Hematopoietic multipotent progenitor cell treated with erythropoietin and hydrocortisone succinate and interleukin-3 and kit ligand, for 6 days (in vitro differentiated cells): ENCODE data around the gene AP3S1.

ENCODE experiments used
- DNase-seq: peaks from one replicate; pipeline ENCODE4 v3.0.0-alpha.2; 2015

Gene AP3S1

GRCh38 chr5:115944501-115944900 lies 102.8 kb downstream of the AP3S1 start:
- no peak for DNase-seq

- no peak for DNase-seq
These were observed 104.9 kb downstream of the AP3S1 start for GRCh38 chr5:115946655-115947054.

- no peak for DNase-seq
These were observed 105.5 kb downstream of the AP3S1 start for GRCh38 chr5:115947260-115947659.

GRCh38 chr5:115948091-115948534 lies 106.4 kb downstream of the AP3S1 start:
- no peak for DNase-seq

GRCh38 chr5:115949096-115949495 lies 107.4 kb downstream of the AP3S1 start:
- no peak for DNase-seq

- DNase-seq, result no peak
These were observed 110.9 kb downstream of the AP3S1 start for GRCh38 chr5:115952588-115952987.

GRCh38 chr5:115954144-115954543 lies 112.4 kb downstream of the AP3S1 start:
- no peak for DNase-seq

GRCh38 chr5:115956957-115957356 lies 115.2 kb downstream of the AP3S1 start:
- no peak for DNase-seq

- no peak for DNase-seq
These were observed 119.9 kb downstream of the AP3S1 start for GRCh38 chr5:115961381-115962238.

- DNase-seq, result no peak
These were observed 120.5 kb downstream of the AP3S1 start, which contains the start of gene LVRN for GRCh38 chr5:115962239-115962564. Gene LVRN, plus strand, starts transcription at chr5:115962475. Its CDS starts 143 bp downstream, at chr5:115962618.

- peak; percentile 4 for DNase-seq
These were observed 121.0 kb downstream of the AP3S1 start for GRCh38 chr5:115962565-115963402.

GRCh38 chr5:115963566-115963965 lies 121.8 kb downstream of the AP3S1 start:
- no peak for DNase-seq
